OCI-LY7 (cell line): ENCODE data around the gene ARRDC5.

Source experiments
- CTCF ChIP-seq: fragments of 200-600 bp; sonication (generic); conservative IDR thresholded peaks from 2 replicates; pipeline ENCODE4 v1.5.1; 2014; ENCODE audit warnings: mild to moderate bottlenecking, antibody characterized with exemption, low read length, moderate library complexity, mixed read lengths
- EZH2phosphoT487 ChIP-seq: fragments of 200-600 bp; sonication (generic); IDR thresholded peaks from 2 replicates; pipeline ENCODE4 v1.6.1; 2018; ENCODE audit warnings: low read depth, borderline replicate concordance, mild to moderate bottlenecking, mixed run types, antibody characterized with exemption, low read length, moderate library complexity, mixed read lengths

GRCh38 chr19:4870025-4870700, 32.5 kb downstream of the ARRDC5 start:
- TF ChIP-seq EZH2phosphoT487, result no peak
- TF ChIP-seq CTCF, result no peak
